NCI-H446 (cell line): ENCODE results near the gene ADAP1.
"Not testable (repeated sequence)": the region's sequence is repeated elsewhere in the genome, so short reads cannot be mapped to it uniquely, and the experiment has no call there.

Experiments used
- DNase-seq, 2 experiments: peaks; one replicate each; lab custom pipeline; 2025; lab: John Stamatoyannopoulos, UW

The ADAP1 gene

DNA sequence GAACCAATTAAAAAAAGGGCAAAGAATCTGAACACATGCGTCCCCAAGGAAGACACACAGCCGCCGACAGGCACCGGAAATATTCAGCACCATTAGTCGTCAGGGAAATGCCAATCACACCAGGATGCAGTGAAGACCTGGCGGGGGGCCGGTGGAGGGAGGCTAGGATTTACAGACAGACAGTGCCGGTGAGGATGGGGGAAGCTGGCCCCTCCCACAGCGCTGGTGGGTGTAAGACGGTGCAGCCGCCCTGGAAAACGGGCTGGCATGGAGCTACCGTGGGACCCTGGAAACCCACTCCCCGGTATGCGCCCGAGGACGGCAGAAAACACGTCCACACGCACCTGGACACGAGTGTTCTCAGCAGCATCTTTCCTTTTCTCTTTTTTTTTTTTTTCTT lies 4.8 kb upstream of the ADAP1 start:
- no peak for DNase-seq

DNA sequence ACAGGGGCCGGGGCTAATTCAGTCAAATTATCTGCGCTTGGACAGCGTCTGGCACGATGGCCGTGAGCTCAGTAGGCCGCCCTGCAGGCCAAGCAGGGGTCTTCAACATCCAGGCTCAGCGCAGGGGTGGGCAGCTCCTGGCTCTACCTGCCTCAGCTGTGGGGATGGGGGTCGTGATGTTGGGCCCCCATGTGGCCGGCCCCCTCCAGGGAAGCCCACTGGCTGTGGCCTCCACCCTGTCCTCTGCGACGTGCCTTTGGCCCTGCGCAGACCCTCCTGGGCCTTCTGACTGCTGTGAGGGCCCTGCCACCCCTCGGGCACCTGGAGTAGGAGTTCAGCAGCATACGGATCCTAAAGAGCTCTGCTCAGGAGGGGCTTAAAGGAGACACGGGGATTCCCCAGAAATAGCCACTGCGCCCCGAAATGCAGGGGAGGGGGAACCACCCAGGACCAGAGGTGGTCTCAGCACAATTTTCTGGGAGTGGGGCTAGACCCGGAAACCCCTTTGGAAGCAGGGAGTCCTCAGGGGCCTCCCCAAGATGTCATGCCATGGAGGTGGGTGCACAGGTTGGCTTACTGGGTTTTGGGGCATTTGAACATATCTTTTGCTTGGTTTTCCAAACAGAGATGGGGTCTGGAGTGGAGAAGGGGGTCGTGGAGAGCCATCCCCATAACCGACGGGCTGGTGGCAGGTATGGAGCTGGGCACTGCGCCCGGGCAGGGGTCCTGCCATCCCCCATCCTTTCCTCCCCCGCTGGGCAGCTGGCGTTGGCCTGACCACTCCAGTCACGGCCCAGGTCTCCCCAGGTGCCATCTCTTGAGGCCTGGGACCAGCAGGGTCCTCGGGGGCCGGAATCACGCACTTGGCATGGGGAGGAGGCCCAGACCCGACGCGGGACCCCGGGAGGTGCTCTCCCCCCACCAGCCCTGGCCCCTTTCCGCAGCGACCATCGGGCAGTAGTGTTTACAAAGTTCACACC lies 4.0 kb upstream of the ADAP1 start:
- DNase-seq: no peak

DNA sequence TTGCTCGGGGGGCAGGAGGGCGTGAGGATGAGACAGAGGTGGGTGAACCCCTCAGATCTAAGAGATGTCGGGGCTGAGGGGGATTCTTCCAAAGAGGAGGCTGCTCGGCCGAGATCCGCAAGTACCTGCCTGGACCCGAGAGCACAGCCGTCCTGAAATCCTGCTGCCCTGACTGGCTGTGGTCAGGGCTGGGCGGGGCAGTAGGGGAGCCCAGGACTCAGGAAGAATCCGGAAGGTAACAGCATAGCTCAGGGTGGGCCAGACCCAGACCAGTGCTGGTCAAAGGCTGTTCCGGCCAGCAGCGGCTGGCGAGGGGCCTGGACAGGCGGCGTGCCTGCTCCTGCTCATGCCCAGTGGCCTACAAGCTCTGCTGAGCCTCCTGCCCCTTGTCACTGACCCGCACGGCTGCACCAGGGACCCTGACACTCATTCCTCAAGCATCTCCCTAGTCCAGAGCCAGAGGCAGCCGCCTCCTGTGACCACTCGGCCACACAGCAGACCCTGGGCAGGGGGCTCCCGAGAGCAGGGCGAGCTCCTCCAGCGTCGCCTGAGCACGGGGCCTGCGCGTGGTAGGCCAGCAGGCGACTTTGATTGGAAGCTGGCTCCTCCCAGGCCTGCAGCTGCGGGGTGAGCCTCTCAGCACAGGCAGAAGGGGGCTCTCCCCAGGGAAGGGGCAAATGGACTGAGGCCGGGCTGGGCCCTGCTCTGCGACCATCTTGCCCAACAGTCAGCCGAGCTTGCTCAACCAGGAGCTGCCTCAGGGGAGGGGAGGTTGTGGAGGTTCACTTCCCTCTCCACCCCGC lies 3.1 kb upstream of the ADAP1 start:
- no peak for DNase-seq

DNA sequence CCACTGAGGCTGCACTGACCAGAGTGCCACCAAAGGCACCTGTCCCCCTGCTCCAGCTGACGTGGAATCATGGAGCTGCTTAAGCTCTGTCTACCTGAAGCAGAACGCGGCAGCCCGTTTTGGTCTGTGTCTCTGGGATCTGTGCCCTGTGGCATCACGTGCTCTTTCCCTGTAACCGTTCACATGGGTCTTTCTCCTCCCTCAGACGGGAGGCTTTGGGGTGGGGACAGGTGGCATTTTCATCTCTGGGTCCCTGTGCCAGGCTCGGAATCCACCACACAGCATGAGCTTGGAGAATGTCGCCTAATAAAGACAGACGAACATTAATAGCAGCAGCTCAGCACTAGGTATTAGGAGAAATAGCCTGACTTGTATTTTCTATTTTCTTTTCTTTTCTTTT lies 1.6 kb upstream of the ADAP1 start:
- DNase-seq: no peak

DNA sequence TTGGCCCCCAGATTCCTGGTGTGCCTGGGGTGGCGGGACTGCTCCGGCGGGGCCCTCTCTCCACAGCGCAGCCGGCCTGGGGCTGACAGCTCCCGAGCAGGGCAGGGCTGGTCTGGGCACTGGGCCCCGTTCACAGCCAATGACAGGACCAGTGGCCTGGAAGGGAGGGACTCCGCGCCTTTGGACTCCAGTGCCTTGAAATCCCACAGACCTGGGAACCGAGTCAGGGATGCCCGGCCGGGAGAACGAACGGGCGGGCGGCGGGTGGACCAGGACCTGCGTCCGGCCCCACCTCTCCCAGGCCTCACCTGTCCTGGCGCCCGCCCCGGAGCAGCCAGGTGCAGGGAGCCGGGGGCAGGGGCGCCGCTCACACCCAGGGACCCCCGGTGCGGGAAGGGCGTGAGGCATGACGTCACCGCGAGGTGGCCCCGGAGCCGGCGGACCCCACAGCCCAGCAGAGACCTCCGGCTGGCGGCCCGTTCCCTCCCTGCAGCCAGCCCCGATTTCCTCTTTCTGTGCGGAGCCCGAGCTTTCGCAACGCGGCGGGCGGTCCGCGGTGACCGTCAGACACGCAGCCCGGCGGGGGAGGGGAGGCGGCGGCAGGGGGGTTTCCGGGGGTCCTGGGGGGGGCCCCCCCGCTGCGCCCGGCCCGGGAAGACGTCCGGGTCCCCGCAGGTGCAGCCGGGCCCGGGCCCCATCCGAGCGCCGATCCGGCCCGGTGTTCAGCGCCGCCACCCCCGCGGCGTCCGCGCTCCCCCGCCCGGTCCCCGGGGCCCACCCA lies 743 bp downstream of the ADAP1 start:
- no peak for DNase-seq

DNA sequence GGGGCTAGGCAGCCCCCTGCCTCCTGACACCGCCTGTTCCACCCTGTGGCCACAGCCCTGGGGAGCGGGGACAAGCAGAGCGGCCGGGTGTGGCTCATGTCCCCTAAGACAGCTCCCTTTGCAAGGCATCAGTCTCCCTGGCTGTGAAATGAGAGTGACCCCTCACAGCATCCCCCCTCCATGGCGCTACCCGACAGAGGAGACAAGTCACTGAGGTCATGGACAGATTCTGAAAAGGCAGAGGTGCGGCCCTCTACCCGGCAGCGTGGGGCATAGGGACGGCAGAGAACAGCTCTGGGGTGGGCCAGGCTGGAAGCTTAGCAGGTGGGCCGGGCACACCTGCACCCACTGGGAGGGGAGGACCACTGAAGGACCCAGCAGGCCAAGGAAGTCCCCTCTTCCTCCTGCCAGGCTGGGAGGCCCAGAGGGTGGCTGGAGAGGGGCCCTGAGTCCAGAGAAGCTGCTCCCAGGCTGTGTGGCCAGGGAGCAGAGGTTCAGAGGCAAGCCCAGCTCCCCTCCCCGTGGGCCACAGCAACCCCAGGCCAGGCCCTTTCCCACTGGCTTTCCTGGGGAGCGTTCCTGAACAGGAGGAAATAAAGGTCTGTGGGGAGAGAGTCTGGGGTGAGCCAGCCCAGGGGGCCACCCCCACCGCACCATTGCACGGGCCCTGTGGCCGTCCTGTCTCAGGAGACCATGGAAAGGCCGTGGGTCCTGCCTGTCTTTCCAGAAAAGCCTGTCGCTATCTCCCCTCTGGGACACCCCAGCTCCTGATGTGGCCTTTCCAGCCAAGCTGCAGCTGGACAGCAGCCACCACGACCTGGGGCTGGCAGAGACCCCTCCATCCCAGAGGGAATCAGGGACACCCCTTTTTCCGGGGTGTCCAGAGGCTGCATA lies 1.7 kb downstream of the ADAP1 start:
- no peak for DNase-seq

DNA sequence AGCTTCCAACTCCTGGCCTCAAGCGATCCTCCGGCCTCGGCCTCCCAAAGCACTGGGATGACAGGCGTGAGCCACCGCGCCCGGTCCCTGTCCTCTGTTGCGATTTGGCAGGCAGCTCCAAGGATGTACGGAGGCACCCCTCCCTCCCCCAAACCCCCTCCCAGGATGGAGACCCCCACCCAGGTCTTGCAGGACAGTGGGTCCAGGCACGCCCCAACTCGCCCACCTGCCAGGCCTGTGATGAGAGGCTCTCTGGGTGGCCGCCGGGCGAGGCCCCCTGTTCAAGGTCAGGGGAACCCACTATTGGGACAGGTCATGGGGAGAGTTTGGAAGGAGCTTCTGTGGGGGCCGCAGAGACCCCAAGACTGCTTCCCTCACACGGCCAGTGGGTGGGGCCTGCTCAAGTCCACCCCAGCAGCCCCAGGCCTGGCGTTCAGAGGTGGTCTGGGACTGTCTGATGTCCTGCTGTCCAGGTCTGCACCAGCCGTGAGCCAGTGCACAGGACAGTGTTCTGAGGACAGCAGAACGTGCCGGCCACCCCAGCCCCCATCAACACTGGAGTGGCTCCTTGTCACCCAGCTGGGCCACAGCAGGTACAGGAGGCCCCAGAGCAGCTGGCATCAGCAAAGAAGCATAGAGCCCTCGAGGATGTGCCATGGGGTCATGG lies 2.5 kb downstream of the ADAP1 start:
- no peak for DNase-seq

DNA sequence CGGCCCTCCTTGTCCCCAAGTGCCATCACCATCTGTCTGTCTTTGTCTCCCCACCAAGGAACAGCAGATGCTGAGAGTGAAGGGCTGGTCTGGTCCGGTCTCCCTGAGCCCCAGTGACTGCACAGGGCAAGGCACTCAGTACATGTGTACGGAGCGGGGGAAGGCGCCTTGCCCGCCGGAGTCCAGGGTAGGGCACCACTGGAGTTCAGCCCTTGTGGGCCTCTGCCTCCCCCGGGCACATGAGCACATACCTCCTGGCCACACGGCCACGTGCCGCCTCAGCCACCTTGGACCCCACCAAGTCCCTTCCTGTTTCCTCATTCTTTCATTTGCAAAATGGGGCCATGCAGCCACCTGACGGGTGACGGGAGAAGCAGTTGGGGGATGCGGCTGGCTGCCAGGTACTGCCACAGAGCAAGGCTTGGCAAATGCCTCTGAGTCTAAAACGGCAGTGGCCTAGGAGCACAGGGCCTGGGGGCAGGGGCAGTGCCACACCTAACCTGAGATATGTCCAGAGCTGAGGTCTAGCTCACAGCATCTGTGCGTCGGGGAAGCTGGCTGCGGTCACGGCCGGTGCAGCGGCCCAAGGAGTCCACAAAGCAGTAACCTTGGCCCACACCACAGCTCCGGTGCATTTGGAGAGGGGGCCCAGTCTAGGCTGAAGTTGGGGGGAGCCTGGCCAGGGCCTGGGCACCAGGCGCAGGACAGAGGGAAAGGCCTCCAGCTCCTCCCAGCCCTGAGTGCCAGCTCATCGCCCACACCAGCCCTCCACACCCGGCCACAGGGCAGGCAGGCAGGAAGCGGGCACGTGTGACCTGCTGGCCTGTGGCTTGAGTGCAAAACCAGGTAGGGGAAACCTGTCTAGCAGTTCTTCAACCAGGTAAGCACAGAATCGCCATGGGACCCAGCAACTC lies 5.2 kb downstream of the ADAP1 start:
- no peak for DNase-seq

DNA sequence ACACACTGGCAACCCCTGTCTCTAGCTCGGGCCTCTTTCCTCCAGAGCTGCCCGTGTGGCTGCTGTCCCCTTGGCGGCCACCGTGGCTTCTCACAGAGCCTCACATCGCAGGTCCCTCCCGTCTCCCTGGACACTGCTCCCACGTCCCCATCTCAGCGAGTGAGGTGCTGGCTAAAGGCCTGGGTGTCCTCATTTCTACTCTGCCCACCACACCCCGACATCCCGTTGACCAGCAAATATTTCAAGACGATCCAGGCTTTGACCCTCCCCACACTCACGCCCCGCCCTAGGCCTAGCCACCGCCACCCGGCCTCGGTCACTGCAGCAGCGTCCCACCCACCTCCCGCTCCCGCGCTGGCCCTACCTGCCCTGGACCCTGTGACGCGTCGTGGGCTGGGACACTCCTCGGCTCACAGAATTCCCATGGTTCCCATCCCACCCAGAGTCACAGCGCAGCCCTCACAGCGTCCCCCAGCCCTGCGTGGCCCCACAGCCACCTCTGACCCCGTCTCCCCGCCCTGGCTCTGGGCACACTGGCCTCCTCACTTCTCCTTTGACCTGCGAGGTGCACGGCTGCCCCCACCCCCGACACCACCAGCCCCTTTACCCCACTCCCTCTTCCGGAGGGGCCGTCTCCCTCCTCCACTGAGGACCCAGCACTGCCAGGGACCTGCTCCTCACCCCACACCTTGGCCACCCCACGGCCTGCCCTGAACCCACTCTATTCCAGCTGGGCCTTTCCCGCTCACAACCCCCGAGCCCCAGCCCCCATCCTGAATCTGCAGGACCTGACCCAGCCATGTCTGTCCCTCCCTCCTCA lies 6.9 kb downstream of the ADAP1 start:
- DNase-seq: no peak

DNA sequence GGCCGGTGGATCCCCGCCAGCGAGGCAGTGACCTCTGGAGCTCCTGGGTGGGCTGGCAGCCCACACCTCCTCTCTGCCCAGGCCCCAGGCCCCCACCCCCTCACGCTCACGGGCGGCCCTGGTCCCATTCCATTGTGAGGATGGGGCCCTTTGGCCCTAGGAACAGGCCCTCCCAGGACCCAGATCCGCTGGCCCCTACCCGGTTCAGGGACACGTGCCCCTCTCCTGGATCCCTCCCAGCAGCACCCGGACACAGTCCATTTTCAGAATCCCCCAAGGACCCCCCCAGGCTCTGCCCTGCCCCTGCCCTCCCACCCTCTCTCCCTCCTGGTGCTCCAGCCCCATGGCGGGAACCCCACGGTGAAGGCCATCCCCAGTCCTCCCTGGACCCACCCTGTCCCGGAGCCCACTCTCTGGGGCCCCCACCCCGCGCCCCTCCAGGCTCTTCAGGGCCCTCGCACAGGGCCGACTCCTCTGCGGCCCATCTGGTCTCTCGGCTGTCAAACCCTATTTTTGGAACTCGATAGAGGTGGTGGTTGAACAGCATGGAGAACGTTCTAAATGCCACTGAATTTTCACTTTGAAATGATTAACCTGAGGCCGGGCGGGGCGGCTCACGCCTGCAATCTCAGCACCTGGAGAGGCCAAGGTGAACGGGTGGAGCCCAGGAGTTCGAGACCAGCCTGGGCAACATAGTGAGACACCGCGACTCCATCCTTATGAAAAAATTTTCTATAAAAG lies 8.1 kb downstream of the ADAP1 start:
- no peak for DNase-seq

DNA sequence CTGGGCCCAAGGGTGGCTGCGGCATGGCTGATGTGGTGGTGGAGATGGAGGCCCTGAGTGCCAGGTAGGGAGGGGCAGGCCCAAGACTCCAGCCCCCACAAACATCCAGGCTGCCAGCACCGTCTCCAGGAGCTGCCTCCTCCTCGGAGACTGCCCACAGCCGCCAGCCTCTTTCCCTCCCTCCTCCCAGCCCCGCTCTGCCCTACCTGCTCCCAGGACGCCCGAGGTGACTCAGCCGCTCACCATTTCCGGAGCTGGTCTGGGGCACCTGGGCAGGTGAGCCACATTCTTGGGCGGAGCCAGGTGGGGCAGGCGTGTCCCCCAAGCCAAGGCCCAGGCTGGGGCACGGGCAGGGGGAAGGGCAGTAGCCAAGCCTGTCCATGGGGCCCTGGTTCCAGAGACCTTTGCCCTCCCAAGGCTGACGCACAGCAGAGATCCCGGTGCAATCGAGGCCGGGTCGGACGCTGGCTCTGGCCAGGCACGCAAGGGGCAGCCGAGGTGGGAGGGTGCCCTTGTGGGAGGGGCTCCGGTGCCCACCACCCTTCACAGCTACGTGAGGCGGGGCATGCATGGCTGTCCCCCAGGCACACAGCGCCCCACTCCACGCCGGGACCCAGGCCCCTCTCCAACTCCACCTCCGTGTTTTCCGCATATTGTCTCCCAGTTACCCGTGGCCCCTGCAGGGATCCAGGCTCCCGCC lies 8.8 kb downstream of the ADAP1 start:
- no peak for DNase-seq

DNA sequence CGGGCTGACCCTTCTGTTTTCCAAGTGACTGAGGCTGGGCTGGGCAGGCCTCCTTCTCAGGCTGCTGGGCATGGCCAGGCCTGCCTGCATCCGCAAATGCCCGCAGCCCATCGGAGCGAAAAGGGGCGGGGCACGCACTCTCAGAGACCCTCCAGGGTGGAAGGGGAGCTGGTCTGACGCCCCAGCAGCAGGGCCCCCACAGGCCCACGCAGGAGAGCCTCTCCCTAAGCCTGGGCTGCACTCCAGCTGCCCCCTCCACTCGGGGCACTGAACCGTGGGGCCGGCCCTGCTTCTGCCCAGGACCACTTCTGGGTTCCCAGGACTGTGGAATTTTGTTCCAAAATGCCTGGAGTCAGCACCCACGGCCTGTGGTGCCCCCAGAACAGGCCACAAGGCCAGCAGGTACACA lies 9.3 kb downstream of the ADAP1 start:
- DNase-seq: no peak

DNA sequence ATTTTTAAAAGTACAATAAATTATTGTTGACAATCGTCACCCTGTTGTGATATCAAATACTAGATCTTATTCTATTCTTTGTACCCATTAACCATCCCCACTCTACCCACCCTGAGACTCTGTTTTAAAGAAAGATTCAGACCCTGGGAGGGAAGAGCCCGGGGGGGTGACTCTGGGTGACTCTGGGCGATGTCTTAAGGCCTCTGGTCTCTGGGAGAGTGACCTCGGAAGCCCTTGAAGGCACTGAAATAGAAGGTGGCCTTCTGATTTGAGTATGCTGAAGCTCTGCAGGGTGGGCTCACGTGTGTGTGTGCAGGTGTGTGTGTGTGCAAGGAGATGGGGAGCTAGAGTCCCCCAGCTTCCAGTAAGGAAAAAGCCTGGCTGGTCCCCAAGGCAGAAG lies 9.7 kb downstream of the ADAP1 start:
- no peak for DNase-seq

DNA sequence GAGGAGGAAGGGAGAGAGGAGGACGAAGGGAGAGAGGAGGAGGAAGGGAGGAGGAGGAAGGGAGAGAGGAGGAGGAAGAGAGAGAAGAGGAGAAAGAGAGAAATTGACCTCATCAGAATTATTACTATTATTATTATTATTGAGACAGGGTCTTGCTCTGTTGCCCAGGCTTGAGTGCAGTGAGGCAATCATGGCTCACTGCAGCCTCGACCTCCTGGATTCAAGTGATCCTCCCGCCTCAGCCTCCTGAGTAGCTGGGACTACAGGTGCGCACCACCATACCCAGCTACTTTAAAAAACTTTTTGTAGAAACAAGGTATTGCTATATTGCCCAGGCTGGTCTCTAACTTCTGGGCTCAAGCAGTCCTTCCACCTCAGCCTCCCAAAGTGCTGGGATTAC lies 10.7 kb downstream of the ADAP1 start:
- DNase-seq: not testable (repeated sequence)

DNA sequence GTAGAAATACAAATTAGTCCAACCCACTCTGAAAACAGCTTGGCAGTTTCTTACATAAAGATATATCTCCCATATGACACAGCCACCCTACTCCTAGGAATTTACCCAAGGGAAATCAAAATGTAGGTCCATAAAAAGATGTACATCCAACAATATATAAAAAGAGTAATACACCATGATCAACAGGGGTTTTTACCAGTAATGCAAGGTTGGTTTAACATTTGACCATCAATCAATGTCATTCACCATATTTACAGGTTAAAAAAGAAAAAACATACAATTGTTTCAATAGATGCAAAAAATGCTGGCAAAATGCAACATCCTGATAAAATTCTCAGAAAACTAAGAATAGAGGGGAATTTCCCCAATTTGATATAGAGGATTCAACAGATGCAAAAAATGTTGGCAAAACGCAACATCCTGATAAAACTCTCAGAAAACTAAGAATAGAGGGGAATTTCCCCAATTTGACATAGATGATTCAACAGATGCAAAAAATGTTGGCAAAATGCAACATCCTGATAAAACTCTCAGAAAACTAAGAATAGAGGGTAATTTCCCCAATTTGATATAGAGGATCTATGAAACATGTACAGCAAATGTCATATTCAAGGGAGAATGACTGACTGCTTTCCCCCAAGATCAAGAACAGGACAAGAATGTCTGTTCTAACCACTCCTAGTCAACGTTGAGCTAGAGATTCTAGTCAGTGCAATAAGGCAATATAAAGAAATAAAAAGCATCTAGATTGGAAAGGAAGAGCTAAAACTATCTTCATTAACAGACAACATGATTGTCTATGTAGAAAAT lies 13.7 kb downstream of the ADAP1 start:
- DNase-seq: no peak

DNA sequence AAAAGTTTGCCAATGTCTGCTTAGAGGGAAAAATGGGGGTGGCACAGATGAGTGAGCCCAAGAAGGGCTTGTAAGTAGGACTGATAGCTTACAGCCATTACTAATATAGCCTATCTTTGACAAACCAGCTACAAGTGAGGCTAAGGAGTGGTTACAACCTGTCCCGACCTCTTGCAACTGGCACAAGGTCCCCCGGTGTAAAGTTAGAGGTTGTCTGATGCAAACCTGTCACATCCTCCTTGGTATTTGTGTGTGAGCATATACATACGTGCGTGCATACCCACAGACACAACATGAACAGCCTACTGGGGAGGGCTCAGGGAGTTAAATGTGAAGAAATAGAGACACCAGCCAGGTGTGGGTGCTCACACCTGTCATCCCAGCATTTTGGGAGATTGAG lies 14.6 kb downstream of the ADAP1 start:
- DNase-seq: no peak
